Loucy (cell line): Measurements from ENCODE around the gene POMT1.

ENCODE experiments used
- H2AFZ ChIP-seq: fragments of 200-600 bp; sonication (generic); 2 replicates; pipeline ENCODE4 v1.6.0; 2016; ENCODE audit warnings: antibody characterized with exemption, mild to moderate bottlenecking, low read length, moderate library complexity
- H3F3A ChIP-seq: fragments of 200-600 bp; 2 replicates; pipeline ENCODE4 v1.6.0; 2016; ENCODE audit warnings: antibody characterized with exemption, low read depth, mild to moderate bottlenecking
- H3K27me3 ChIP-seq: fragments of 200-600 bp; sonication (generic); 2 replicates; pipeline ENCODE4 v1.6.1; 2014; ENCODE audit warnings: low read length, mild to moderate bottlenecking; ENCODE audit not compliant: insufficient read depth, poor library complexity, severe bottlenecking
- H3K36me3 ChIP-seq: fragments of 200-600 bp; sonication (generic); 2 replicates; pipeline ENCODE4 v1.6.1; 2016; ENCODE audit warnings: low read length; ENCODE audit not compliant: insufficient read depth
- H3K4me1 ChIP-seq: fragments of 200-600 bp; sonication (generic); 2 replicates; pipeline ENCODE4 v1.5.1; 2014; ENCODE audit warnings: low read length, mild to moderate bottlenecking; ENCODE audit not compliant: insufficient read depth, poor library complexity, severe bottlenecking
- H3K4me2 ChIP-seq: fragments of 200-600 bp; sonication (generic); 2 replicates; pipeline ENCODE4 v1.6.0; 2014; ENCODE audit warnings: antibody characterized with exemption, low read length, low read depth, mild to moderate bottlenecking; ENCODE audit not compliant: poor library complexity, severe bottlenecking
- H3K4me3 ChIP-seq: fragments of 200-600 bp; sonication (generic); 2 replicates; pipeline ENCODE4 v1.5.1; 2014; ENCODE audit warnings: low read length, mild to moderate bottlenecking, mixed read lengths; ENCODE audit not compliant: poor library complexity, severe bottlenecking
- H3K79me2 ChIP-seq: fragments of 200-600 bp; sonication (generic); 2 replicates; pipeline ENCODE4 v1.6.1; 2014; ENCODE audit warnings: low read length; ENCODE audit not compliant: insufficient read depth
- H3K9ac ChIP-seq: fragments of 200-600 bp; sonication (generic); 2 replicates; pipeline ENCODE4 v1.6.0; 2014; ENCODE audit warnings: mild to moderate bottlenecking, low read depth, low read length, moderate library complexity; ENCODE audit not compliant: poor library complexity, severe bottlenecking
- H3K9me2 ChIP-seq: fragments of 200-600 bp; sonication (generic); replicated peaks from 2 replicates; pipeline ENCODE4 v1.6.1; 2016; ENCODE audit warnings: low read depth, low read length, mixed read lengths
- H3K9me3 ChIP-seq: fragments of 200-600 bp; sonication (generic); 2 replicates; pipeline ENCODE4 v1.6.1; 2014; ENCODE audit warnings: mild to moderate bottlenecking, antibody characterized with exemption, low read length, low read depth; ENCODE audit not compliant: insufficient read depth
- H4K20me1 ChIP-seq: fragments of 200-600 bp; sonication (generic); 2 replicates; pipeline ENCODE4 v1.6.0; 2014; ENCODE audit warnings: antibody characterized with exemption, low read length, mild to moderate bottlenecking; ENCODE audit not compliant: insufficient read depth, poor library complexity, severe bottlenecking
- CTCF ChIP-seq: fragments of 200-600 bp; sonication (generic); conservative IDR thresholded peaks from 2 replicates; pipeline ENCODE4 v1.5.1; 2014; ENCODE audit warnings: mild to moderate bottlenecking, antibody characterized with exemption, low read length
- EZH2phosphoT487 ChIP-seq: fragments of 200-600 bp; IDR thresholded peaks from 2 replicates; pipeline ENCODE4 v1.6.1; 2018; ENCODE audit warnings: antibody characterized with exemption, mild to moderate bottlenecking, moderate library complexity, borderline replicate concordance

Gene POMT1

GRCh38 chr9:131476777-131477345 is 25.9 kb upstream of the POMT1 start:
- no peaks in the 10 kb centered on the region for H3K4me1 ChIP-seq
- H4K20me1 ChIP-seq, result peaks cover 39% of the 10 kb centered on the region
- no peak for TF ChIP-seq CTCF
- no peak for TF ChIP-seq EZH2phosphoT487
- H3K79me2 ChIP-seq, result no peaks in the 10 kb centered on the region
- no peaks in the 10 kb centered on the region for H3K27me3 ChIP-seq
- no peak overlapping the region for H3K9ac ChIP-seq
- H2AFZ ChIP-seq, result no peak overlapping the region
- no peaks in the 10 kb centered on the region for H3K9me3 ChIP-seq
- no peak overlapping the region for H3K4me3 ChIP-seq
- H3K9me2 ChIP-seq, result no peaks in the 10 kb centered on the region
- no peak overlapping the region for H3K4me2 ChIP-seq
- no peaks in the 10 kb centered on the region for H3F3A ChIP-seq
- H3K36me3 ChIP-seq, result peaks cover 93% of the 10 kb centered on the region

- Histone ChIP-seq H3F3A (no peaks in the 10 kb centered on the region), H3K36me3 (peaks cover 94% of the 10 kb centered on the region; the same call in 1 of the 2 replicates), H3K9ac (no peak overlapping the region), H3K4me3 (no peak overlapping the region), H2AFZ (no peak overlapping the region), H3K27me3 (no peaks in the 10 kb centered on the region), H3K4me2 (no peak overlapping the region), H3K9me2 (no peaks in the 10 kb centered on the region), H3K79me2 (no peaks in the 10 kb centered on the region), H3K9me3 (no peaks in the 10 kb centered on the region), H4K20me1 (peaks cover 35% of the 10 kb centered on the region), H3K4me1 (no peaks in the 10 kb centered on the region)
- TF ChIP-seq EZH2phosphoT487 (no peak), CTCF (no peak)
Observed at GRCh38 chr9:131477367-131477766, 25.4 kb upstream of the POMT1 start.

GRCh38 chr9:131477816-131478419 is 24.8 kb upstream of the POMT1 start:
- no peak overlapping the region for H3K9ac ChIP-seq
- peaks cover 95% of the 10 kb centered on the region; the same call in 1 of the 2 replicates for H3K36me3 ChIP-seq
- no peaks in the 10 kb centered on the region for H3K27me3 ChIP-seq

More at GRCh38 chr9:131477816-131478419, 24.8 kb upstream of the POMT1 start:
- no peak overlapping the region for H2AFZ ChIP-seq
- H3F3A ChIP-seq, result no peaks in the 10 kb centered on the region
- no peaks in the 10 kb centered on the region for H3K4me1 ChIP-seq
- TF ChIP-seq CTCF (no peak), EZH2phosphoT487 (no peak)
- no peaks in the 10 kb centered on the region for H3K9me2 ChIP-seq
- no peaks in the 10 kb centered on the region for H3K79me2 ChIP-seq
- no peaks in the 10 kb centered on the region for H3K9me3 ChIP-seq
- H3K4me3 ChIP-seq, result no peak overlapping the region
- no peak overlapping the region for H3K4me2 ChIP-seq
- peaks cover 31% of the 10 kb centered on the region for H4K20me1 ChIP-seq
